GM18873 (cell line): ENCODE results near the gene SYT15B.
"Not testable (repeated sequence)": the region's sequence is repeated elsewhere in the genome, so short reads cannot be mapped to it uniquely, and the experiment has no call there.

Experiments used
- ATAC-seq: cut with Tn5 transposase; IDR thresholded peaks from one replicate; pipeline ENCODE4 v1.9.1; 2021; ENCODE audit warnings: mild to moderate bottlenecking, moderate library complexity, moderate number of reproducible peaks; ENCODE audit not compliant: unreplicated experiment, low FRiP score

Gene SYT15B

DNA sequence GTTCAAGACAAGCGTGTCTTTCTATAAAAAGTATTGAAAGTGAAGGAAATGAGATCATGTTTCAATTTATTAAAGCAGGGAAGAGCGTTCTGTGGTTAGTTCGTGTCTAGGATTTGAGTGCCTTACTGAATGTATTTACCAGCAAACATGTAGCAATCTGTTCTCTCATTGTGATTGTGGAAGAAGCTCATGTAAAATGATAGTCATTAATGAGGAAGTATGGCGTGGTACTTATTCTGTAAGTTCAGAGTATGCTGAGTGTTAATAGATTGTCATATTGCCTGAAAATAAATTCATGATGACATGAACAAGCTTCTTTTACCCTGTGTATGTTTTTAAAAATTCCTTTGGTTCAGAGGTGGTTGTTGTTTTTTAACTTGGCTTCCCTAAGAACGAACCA lies 32.5 kb downstream of the SYT15B start:
- not testable (repeated sequence) for ATAC-seq

DNA sequence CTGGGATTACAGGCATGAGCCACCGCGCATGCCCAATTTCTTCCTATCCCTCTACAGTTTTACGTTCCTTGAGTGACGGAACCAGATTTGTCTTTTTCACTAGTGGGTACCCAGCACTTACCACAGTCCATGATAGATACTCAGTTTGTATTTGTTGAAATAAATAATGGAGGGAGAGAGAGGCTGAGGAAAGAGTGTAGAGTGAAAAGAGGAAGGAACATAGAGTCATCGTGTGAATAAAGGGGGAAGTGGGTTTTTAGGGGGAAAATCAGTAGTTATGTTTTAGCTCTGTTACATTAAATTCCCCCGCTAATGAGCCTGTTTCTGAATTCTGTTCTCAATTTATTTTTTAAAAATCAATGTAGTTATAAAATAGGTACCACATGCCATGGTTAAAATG lies 37.7 kb downstream of the SYT15B start:
- not testable (repeated sequence) for ATAC-seq

DNA sequence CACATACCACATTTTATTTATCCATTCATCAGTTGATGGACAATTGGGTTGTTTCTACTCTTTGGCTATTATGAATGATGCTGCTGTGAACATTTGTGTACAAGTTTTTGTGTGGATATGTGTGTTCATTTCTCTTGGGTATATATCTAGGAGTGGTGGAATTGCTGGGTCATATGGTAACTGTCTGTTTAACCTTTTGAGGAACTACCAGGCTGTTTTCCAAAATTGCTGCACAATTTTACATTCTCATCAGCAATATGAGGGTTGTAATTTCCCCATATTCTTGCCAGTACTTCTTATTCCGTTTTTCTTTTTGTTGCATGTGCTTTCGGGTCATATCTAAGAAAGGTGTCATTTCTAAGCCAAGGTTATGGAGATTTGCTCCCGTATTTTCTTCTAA lies 38.3 kb downstream of the SYT15B start:
- not testable (repeated sequence) for ATAC-seq

DNA sequence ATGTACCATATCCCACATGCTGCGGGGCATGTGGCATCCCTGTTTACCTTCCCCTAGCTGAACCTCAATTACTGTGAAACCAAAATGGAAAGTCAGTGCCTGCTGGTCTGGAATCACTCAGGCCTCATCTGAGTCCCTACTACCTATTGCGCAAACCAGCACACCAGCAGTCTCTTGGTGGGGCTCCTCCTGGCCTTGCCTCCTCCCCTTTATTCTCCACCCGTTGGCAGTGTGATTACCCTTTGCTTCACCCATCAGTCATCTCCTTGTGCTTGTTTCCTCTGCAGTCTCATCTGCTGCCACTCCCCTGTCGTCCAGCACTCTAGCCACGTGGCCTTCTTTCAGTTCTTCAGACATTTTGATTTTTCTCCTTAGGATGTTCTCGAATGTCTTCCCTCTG lies 39.3 kb downstream of the SYT15B start:
- ATAC-seq = not testable (repeated sequence)

DNA sequence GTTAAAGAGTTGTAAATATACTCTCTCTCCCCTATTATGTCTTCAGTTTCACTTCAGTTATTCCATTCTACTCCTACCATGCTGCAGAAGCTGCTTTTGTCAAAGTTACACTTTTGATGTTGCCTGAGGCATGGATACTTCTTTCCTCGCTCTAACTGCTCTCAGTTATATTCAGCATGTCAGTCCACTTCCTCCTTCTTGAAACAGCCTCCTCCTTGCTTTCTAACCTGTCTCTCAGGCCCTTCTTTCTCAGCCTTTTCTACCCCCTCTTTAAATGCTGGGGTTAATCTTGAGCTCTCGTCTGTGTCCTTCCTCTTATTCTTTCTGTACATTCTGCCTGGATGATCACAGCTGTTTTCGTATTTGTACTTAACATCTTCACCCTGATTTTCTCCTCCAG lies 40.0 kb downstream of the SYT15B start:
- ATAC-seq = not testable (repeated sequence)

DNA sequence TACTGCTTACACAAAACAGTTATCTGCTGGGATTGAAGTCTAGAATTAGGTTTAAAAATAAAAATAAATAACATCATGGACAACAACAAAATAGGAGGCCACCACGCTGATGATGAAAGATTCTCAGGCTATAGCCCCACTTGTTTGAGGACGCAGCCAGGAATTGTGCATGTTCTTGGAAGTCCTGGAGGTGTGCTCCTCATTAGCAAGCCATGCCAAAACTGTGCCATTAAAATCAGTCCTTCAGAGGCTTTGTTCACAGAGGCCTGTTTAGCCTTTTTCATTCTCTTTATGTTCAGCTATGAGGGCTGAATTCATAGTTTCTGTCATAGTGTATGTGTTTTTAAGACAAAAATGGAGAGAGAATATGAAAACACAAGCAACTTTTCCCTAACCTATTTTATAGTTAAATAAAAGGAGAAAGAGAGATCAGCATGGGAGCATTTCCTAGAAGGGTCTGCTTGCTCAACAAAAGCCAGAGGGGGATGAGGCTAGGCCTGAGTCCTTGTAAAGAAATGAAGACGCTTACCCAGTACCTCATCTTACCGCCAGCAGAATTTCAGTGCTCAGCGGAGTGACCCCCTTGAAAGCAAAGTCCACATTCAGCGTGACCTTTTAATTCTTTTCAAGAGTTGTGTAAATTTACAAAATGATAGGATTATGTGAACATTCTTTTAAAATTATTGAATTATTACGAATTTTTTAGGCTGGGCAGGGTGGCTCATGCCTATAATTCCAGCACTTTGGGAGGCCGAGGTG lies 46.2 kb downstream of the SYT15B start:
- not testable (repeated sequence) for ATAC-seq
